Loucy (cell line): ENCODE data around the gene S100B.

Experiments
- CTCF ChIP-seq: fragments of 200-600 bp; sonication (generic); conservative IDR thresholded peaks from 2 replicates; pipeline ENCODE4 v1.5.1; 2014; ENCODE audit warnings: mild to moderate bottlenecking, antibody characterized with exemption, low read length
- EZH2phosphoT487 ChIP-seq: fragments of 200-600 bp; IDR thresholded peaks from 2 replicates; pipeline ENCODE4 v1.6.1; 2018; ENCODE audit warnings: antibody characterized with exemption, mild to moderate bottlenecking, moderate library complexity, borderline replicate concordance

GRCh38 chr21:46559291-46559983, 45.4 kb downstream of the S100B start:
- TF ChIP-seq CTCF (no peak), EZH2phosphoT487 (no peak)
